Dedifferentiated amniotic fluid mesenchymal stem cell (primary cell): ENCODE results near the gene CHRDL2.

Source experiments
- DNase-seq: peaks from one replicate; pipeline ENCODE4 v3.0.0-alpha.2; 2016; ENCODE audit errors: extremely low spot score

The CHRDL2 gene

GRCh38 chr11:74685338-74685737 is 45.9 kb downstream of the CHRDL2 start:
- no peak for DNase-seq

GRCh38 chr11:74684661-74685060 is 46.6 kb downstream of the CHRDL2 start:
- DNase-seq: no peak

- no peak for DNase-seq
Measured at GRCh38 chr11:74683941-74684481, 47.2 kb downstream of the CHRDL2 start.

- DNase-seq: no peak
Measured at GRCh38 chr11:74683279-74683871, 47.9 kb downstream of the CHRDL2 start.

- no peak for DNase-seq
Measured at GRCh38 chr11:74682731-74683278, 48.4 kb downstream of the CHRDL2 start.

- DNase-seq: no peak
Measured at GRCh38 chr11:74681686-74682651, 49.3 kb downstream of the CHRDL2 start.

- no peak for DNase-seq
Measured at GRCh38 chr11:74680703-74681531, 50.3 kb downstream of the CHRDL2 start.

GRCh38 chr11:74680035-74680671 is 51.1 kb downstream of the CHRDL2 start:
- DNase-seq: no peak

GRCh38 chr11:74679513-74679865 is 51.7 kb downstream of the CHRDL2 start:
- no peak for DNase-seq

- DNase-seq: no peak
Measured at GRCh38 chr11:74678591-74679512, 52.4 kb downstream of the CHRDL2 start.

- DNase-seq: no peak
Measured at GRCh38 chr11:74678041-74678440, 53.2 kb downstream of the CHRDL2 start.

- no peak for DNase-seq
Measured at GRCh38 chr11:74677131-74677530, 54.1 kb downstream of the CHRDL2 start.

- no peak for DNase-seq
Measured at GRCh38 chr11:74676596-74676995, 54.6 kb downstream of the CHRDL2 start.

GRCh38 chr11:74675761-74676160 is 55.5 kb downstream of the CHRDL2 start:
- no peak for DNase-seq

- DNase-seq: no peak
Measured at GRCh38 chr11:74673693-74674360, 57.4 kb downstream of the CHRDL2 start.

- DNase-seq: peak; percentile 85
Measured at GRCh38 chr11:74672956-74673692, 58.1 kb downstream of the CHRDL2 start.

GRCh38 chr11:74672332-74672955 is 58.8 kb downstream of the CHRDL2 start:
- DNase-seq: no peak

GRCh38 chr11:74671520-74672196 is 59.6 kb downstream of the CHRDL2 start:
- DNase-seq: peak; percentile 18
